OCI-LY1 (cell line): ENCODE data around the gene CELA2B.

Experiments used
- EZH2 ChIP-seq: fragments of 200-600 bp; sonication (generic), shearing (Covaris generic); IDR thresholded peaks from 2 replicates; pipeline ENCODE4 v1.8.0; 2017; ENCODE audit warnings: borderline replicate concordance, mixed run types, mild to moderate bottlenecking, antibody characterized with exemption, low read length, moderate library complexity, mixed read lengths
- TF ChIP-seq, protein P1 (sequence below): fragments of 200-600 bp; sonication (generic), shearing (Covaris generic); IDR thresholded peaks from 2 replicates; pipeline ENCODE4 v1.5.1; 2017; ENCODE audit warnings: mild to moderate bottlenecking, antibody characterized with exemption, low read length, moderate library complexity, mixed read lengths

DNA sequence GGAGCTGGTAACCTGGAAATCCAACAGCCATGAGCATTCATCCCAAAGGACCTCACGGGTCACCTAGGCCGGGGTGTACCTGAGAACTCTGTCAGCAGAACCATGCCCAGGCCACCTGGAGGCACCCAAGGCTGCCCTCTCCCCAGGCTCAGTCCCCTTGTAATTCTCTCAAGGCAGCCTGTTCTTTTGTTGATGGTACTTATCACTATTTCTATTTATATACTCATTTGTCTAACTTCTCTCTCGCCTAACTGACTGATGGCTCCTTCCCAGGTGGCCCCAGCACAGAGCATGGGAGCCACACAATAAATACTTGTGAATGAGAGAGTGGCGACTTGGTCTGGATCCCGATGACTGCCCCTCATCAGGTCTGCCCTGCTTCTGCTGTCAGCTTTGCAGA, 31.4 kb downstream of the CELA2B start:
- TF ChIP-seq EZH2: no peak
- TF ChIP-seq, protein P1, sequence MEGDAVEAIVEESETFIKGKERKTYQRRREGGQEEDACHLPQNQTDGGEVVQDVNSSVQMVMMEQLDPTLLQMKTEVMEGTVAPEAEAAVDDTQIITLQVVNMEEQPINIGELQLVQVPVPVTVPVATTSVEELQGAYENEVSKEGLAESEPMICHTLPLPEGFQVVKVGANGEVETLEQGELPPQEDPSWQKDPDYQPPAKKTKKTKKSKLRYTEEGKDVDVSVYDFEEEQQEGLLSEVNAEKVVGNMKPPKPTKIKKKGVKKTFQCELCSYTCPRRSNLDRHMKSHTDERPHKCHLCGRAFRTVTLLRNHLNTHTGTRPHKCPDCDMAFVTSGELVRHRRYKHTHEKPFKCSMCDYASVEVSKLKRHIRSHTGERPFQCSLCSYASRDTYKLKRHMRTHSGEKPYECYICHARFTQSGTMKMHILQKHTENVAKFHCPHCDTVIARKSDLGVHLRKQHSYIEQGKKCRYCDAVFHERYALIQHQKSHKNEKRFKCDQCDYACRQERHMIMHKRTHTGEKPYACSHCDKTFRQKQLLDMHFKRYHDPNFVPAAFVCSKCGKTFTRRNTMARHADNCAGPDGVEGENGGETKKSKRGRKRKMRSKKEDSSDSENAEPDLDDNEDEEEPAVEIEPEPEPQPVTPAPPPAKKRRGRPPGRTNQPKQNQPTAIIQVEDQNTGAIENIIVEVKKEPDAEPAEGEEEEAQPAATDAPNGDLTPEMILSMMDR: no peak
